ENCODE data around the gene ITPA.

GRCh38 chr20:3231116-3231515 lies 21.8 kb downstream of the ITPA start:
- TF ChIP-seq POLR2AphosphoS5 (IDR thresholded peaks at IDR 0.05; ENCODE audit: insufficient read depth, low read depth, low read length) (no peak), CTCF (IDR thresholded peaks at IDR 0.05; ENCODE audit: extremely low read depth in 1 of 2, insufficient read depth in 1 of 2, low read depth in 1 of 2, low read length in 2 of 2) (no peak), EZH2 (IDR thresholded peaks at IDR 0.05; ENCODE audit: borderline replicate concordance, low read depth, low read length, severe bottlenecking) (no peak), POLR2A (IDR thresholded peaks at IDR 0.05; ENCODE audit: low read depth, low read length) (no peak), MAX (IDR thresholded peaks at IDR 0.05; ENCODE audit: insufficient read depth, insufficient read length) (no peak), MYC (IDR thresholded peaks at IDR 0.05; ENCODE audit: low read depth, low read length) (no peak)
